Kidney (tissue), 14 donors: ENCODE measurements around the gene PTPRT. TPM values are rescaled to one million over a fixed set of nuclear protein-coding genes. Genes with fewer than 3 reads are reported as not detected.

Experiments used
- DNase-seq, 5 donors: peaks; one replicate each; pipeline ENCODE4 v3.0.0-alpha.2; 2013 to 2020
- FAIRE-seq: peaks from 2 replicates; lab custom pipeline; 2012; peaks lifted over from hg19 to GRCh38; lab: Jason Lieb, UNC
- H3K27ac ChIP-seq, 2 donors: one replicate each; pipeline ENCODE4 v1.7.0; 2013; ENCODE audit warnings: low read depth in 2 of 2, low read length in 2 of 2, inconsistent platforms in 1 of 2
- H3K27me3 ChIP-seq: one replicate; pipeline ENCODE4 v1.7.1; 2013; ENCODE audit warnings: low read length, inconsistent platforms; ENCODE audit not compliant: control insufficient read depth, insufficient read depth
- H3K36me3 ChIP-seq, 3 donors: one replicate each; pipeline versions ENCODE4 v1.7.0 to v1.7.1; 2013; ENCODE audit warnings: low read length in 3 of 3, control low read depth in 1 of 3, inconsistent platforms in 1 of 3; ENCODE audit not compliant: insufficient read depth in 3 of 3, control insufficient read depth in 2 of 3
- H3K4me1 ChIP-seq, 3 donors: one replicate each; pipeline versions ENCODE4 v1.7.0 to v1.7.1; 2013; ENCODE audit warnings: low read length in 3 of 3, inconsistent platforms in 1 of 3, low read depth in 1 of 3; ENCODE audit not compliant: control insufficient read depth in 2 of 3, insufficient read depth in 2 of 3
- H3K4me3 ChIP-seq, 3 donors: one replicate each; pipeline versions ENCODE4 v1.7.0 to v1.8.1; 2013; ENCODE audit warnings: low read length in 3 of 3, control low read depth in 1 of 3, inconsistent platforms in 1 of 3
- H3K9ac ChIP-seq, 3 donors: one replicate each; pipeline versions ENCODE4 v1.7.0 to v1.7.1; 2013; ENCODE audit warnings: low read length in 3 of 3, control low read depth in 1 of 3, inconsistent platforms in 1 of 3
- H3K9me3 ChIP-seq, 3 donors: one replicate each; pipeline versions ENCODE4 v1.7.0 to v1.7.1; 2013; ENCODE audit warnings: low read length in 3 of 3, control low read depth in 1 of 3, inconsistent platforms in 1 of 3; ENCODE audit not compliant: control insufficient read depth in 2 of 3, insufficient read depth in 1 of 3
- CTCF ChIP-seq: IDR thresholded peaks from 3 replicates; pipeline ENCODE4 v1.5.1; 2012; ENCODE audit warnings: mild to moderate bottlenecking, moderate library complexity, borderline replicate concordance; ENCODE audit not compliant: insufficient read depth; ENCODE audit errors: extremely low read depth
- intact Hi-C: fragments of 100-400 bp; cut with DNase I; formaldehyde crosslinking; loops from one replicate; pipeline ENCODE4 v1.11.1; 2022
- polyA plus RNA-seq: library from polyadenylated mRNA; stranded (reverse); fragments of 350-450 nt; fragmentation: Illumina TruSeq; extraction: RNeasy Lipid Tissue Mini Kit (QIAGEN cat#74804); gene quantifications from one replicate; pipeline ENCODE4 v1.2.3, GENCODE V29; 2014; ENCODE audit warnings: low read depth, low replicate concordance; ENCODE audit not compliant: insufficient read depth
- total RNA-seq: library from RNA; stranded (reverse); fragmentation: NEBNext Ultra II Directional; extraction: Animal tissue kit (Norgen Biotek cat#: 25700); gene quantifications from one replicate; pipeline ENCODE4 v1.2.1, GENCODE V29; 2021
- donor health status: control.
- donor health status: control.
- donor health status: control.
- donor health status: control.
- donor health status: control.
- donor health status: DM: yes; HTN: yes; CAD: no.
- donor health status: Normal renal cell carcinoma (clear cell type).

PTPRT gene
- total and polyA plus RNA-seq, 2 donors from 2014 or later, result 0.60 TPM; not detected in 1

GRCh38 chr20:43046966-43047365 lies 142.7 kb downstream of the PTPRT start:
- Histone ChIP-seq H3K9me3 (no peaks in the 10 kb centered on the region), H3K4me1 (no peaks in the 10 kb centered on the region), H3K4me3 (no peak overlapping the region), H3K27me3 (no peaks in the 10 kb centered on the region), H3K36me3 (no peaks in the 10 kb centered on the region), H3K9ac (no peak overlapping the region), H3K27ac (no peak overlapping the region)
- intact Hi-C loops, result no loop called here
- TF ChIP-seq CTCF, result no peak
- DNase-seq (peak in 3 of 5 donors; percentile 12 to 36 (median 35)), FAIRE-seq (no peak)

DNA sequence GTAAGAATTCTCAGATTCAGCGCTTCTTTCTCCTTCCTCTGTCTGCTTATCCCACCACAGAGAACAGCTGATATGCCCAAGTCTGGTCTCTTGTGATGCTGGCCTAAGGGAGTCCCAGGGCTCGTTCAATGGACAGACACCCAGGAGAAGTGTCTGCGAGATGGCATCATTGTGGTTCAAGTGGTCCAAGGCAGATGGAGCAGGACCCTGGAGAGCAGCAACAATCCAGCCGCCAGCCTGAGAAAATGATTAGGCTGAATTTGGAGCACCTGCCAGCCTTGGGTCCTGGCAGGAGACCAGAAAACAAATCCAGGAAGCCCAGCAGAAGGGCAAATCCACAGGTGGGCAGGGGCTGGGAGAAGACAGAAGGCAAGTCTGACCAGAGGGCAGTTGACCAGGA lies 145.8 kb downstream of the PTPRT start:
- Histone ChIP-seq H3K4me3 (no peak overlapping the region), H3K9me3 (peaks cover 0 to 2% (median 0%) of the 10 kb centered on the region in 3 donors), H3K27me3 (no peaks in the 10 kb centered on the region), H3K9ac (no peak overlapping the region), H3K36me3 (no peaks in the 10 kb centered on the region), H3K4me1 (no peaks in the 10 kb centered on the region), H3K27ac (no peak overlapping the region)
- intact Hi-C loops, result no loop called here
- peak in 3 of 5 donors; percentile 27 to 42 (median 32) for DNase-seq
- no peak for TF ChIP-seq CTCF
- no peak for FAIRE-seq

DNA sequence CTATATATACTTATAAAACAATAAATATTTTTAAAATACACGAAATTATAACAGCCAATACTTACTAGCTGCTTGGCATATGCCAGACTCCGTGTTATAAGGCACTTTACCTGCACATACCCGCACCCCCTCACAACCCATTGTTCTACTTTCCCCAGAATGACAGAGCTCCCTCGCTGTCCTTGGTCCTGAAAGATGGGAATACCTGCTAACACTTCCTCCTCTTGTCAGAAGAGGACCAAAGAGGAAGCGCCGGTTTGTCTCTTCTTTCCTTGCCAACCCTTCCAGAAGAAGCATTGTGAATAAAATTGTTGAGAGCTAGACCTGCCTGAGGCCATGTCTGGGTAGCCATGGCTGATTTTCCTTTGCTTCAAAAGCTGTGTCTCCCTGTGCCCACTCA lies 149.3 kb downstream of the PTPRT start:
- no peak overlapping the region for H3K4me3 ChIP-seq
- H3K9ac ChIP-seq, result no peak overlapping the region
- no peak for TF ChIP-seq CTCF
- intact Hi-C loops, result no loop called here
- no peaks in the 10 kb centered on the region for H3K27me3 ChIP-seq
- FAIRE-seq, result no peak
- DNase-seq, result peak in 4 of 5 donors; percentile 54 to 87 (median 70)
- H3K9me3 ChIP-seq, result peaks cover 0 to 2% (median 0%) of the 10 kb centered on the region in 3 donors
- no peak overlapping the region for H3K27ac ChIP-seq
- no peaks in the 10 kb centered on the region for H3K36me3 ChIP-seq
- H3K4me1 ChIP-seq, result no peaks in the 10 kb centered on the region
